22Rv1 (cell line): ENCODE results near the gene AMIGO1.

ENCODE experiments used
- CTCF ChIP-seq: fragments of 450-650 bp; IDR thresholded peaks from 2 replicates; pipeline ENCODE4 v1.5.1; 2017; ENCODE audit warnings: mild to moderate bottlenecking
- ZFX ChIP-seq: fragments of 450-650 bp; IDR thresholded peaks from 2 replicates; pipeline ENCODE4 v1.6.1; 2017; ENCODE audit warnings: antibody characterized with exemption, borderline replicate concordance

- no peak for TF ChIP-seq ZFX
- TF ChIP-seq CTCF: no peak
Observed at GRCh38 chr1:109488201-109488600, 21.3 kb downstream of the AMIGO1 start.
